SU-DHL-6 (cell line): ENCODE data around the gene KDM1B.

ENCODE experiments used
- H2AFZ ChIP-seq: fragments of 200-600 bp; sonication (generic); 2 replicates; pipeline ENCODE4 v1.6.1; 2014; ENCODE audit warnings: low read depth, mild to moderate bottlenecking, moderate library complexity, mixed read lengths, antibody characterized with exemption, low read length; ENCODE audit not compliant: severe bottlenecking
- H3F3A ChIP-seq: fragments of 200-600 bp; shearing (Covaris generic); 2 replicates; pipeline ENCODE4 v1.6.0; 2016; ENCODE audit warnings: antibody characterized with exemption, mild to moderate bottlenecking; ENCODE audit not compliant: insufficient read depth
- H3K27ac ChIP-seq: fragments of 200-600 bp; sonication (generic); 2 replicates; pipeline ENCODE4 v1.5.1; 2016; ENCODE audit warnings: low read depth, mild to moderate bottlenecking, low read length, moderate library complexity, mixed read lengths
- H3K27me3 ChIP-seq: fragments of 200-600 bp; sonication (generic), shearing (Covaris generic); 2 replicates; pipeline ENCODE4 v1.6.0; 2014; ENCODE audit warnings: mild to moderate bottlenecking, low read length
- H3K36me3 ChIP-seq: fragments of 200-600 bp; sonication (generic); 2 replicates; pipeline ENCODE4 v1.6.1; 2014; ENCODE audit warnings: mild to moderate bottlenecking, low read length, mixed read lengths
- H3K4me2 ChIP-seq: fragments of 300-600, 200-600 bp; shearing (Covaris generic), sonication (generic); 2 replicates; pipeline ENCODE4 v1.6.0; 2014; ENCODE audit warnings: low read length, low read depth, mild to moderate bottlenecking; ENCODE audit not compliant: poor library complexity, severe bottlenecking
- H3K4me3 ChIP-seq: fragments of 200-600 bp; sonication (generic); 2 replicates; pipeline ENCODE4 v1.5.1; 2014; ENCODE audit warnings: antibody characterized with exemption, low read length, mild to moderate bottlenecking, mixed read lengths; ENCODE audit not compliant: insufficient read depth, poor library complexity, severe bottlenecking
- H3K79me2 ChIP-seq: fragments of 200-600 bp; sonication (generic); 2 replicates; pipeline ENCODE4 v1.6.1; 2014; ENCODE audit warnings: mild to moderate bottlenecking, low read length, moderate library complexity; ENCODE audit not compliant: insufficient read depth
- H3K9ac ChIP-seq: fragments of 200-600 bp; sonication (generic); 2 replicates; pipeline ENCODE4 v1.7.0; 2014; ENCODE audit warnings: mild to moderate bottlenecking, low read length
- H3K9me2 ChIP-seq: fragments of 200-600 bp; sonication (generic); replicated peaks from 2 replicates; pipeline ENCODE4 v1.6.1; 2014; ENCODE audit warnings: low read length; ENCODE audit not compliant: insufficient read depth
- H3K9me3 ChIP-seq: fragments of 200-600 bp; sonication (generic); 2 replicates; pipeline ENCODE4 v1.6.1; 2014; ENCODE audit warnings: low read length, mixed read lengths; ENCODE audit not compliant: insufficient read depth
- H4K20me1 ChIP-seq: fragments of 200-600 bp; sonication (generic); 2 replicates; pipeline ENCODE4 v1.6.1; 2014; ENCODE audit warnings: low read depth, mild to moderate bottlenecking, antibody characterized with exemption, low read length, moderate library complexity, mixed read lengths
- CTCF ChIP-seq: fragments of 200-600 bp; sonication (generic); IDR thresholded peaks from one replicate; pipeline ENCODE4 v1.5.1; 2017; ENCODE audit warnings: antibody characterized with exemption, mild to moderate bottlenecking, low read length, moderate library complexity; ENCODE audit not compliant: insufficient read depth, poor library complexity, severe bottlenecking
- EZH2phosphoT487 ChIP-seq: fragments of 200-600 bp; sonication (generic), shearing (Covaris generic); conservative IDR thresholded peaks from 2 replicates; pipeline ENCODE4 v1.6.1; 2018; ENCODE audit warnings: mild to moderate bottlenecking, antibody characterized with exemption, low read length, moderate library complexity, mixed read lengths

The KDM1B gene

GRCh38 chr6:18179770-18180356 is 24.6 kb downstream of the KDM1B start:
- TF ChIP-seq EZH2phosphoT487 (no peak), CTCF (no peak)
- H3F3A ChIP-seq = no peaks in the 10 kb centered on the region

GRCh38 chr6:18182568-18182967 is 27.3 kb downstream of the KDM1B start:
- Histone ChIP-seq H3K4me3 (no peak overlapping the region), H4K20me1 (no peaks in the 10 kb centered on the region), H3F3A (no peaks in the 10 kb centered on the region), H3K4me2 (no peak overlapping the region), H3K79me2 (peaks cover 4% of the 10 kb centered on the region), H3K36me3 (peaks cover 9% of the 10 kb centered on the region), H3K9me2 (no peaks in the 10 kb centered on the region), H3K27me3 (no peaks in the 10 kb centered on the region), H2AFZ (no peak overlapping the region), H3K9me3 (no peaks in the 10 kb centered on the region), H3K9ac (no peak overlapping the region), H3K27ac (no peak overlapping the region)
- no peak for TF ChIP-seq CTCF
- no peak for TF ChIP-seq EZH2phosphoT487

More at GRCh38 chr6:18179770-18180356, 24.6 kb downstream of the KDM1B start:
- no peak overlapping the region for H3K4me2 ChIP-seq
- peaks cover 11% of the 10 kb centered on the region for H3K36me3 ChIP-seq
- no peak overlapping the region for H2AFZ ChIP-seq
- no peak overlapping the region for H3K9ac ChIP-seq
- no peaks in the 10 kb centered on the region for H3K9me2 ChIP-seq
- H3K9me3 ChIP-seq = no peaks in the 10 kb centered on the region
- no peak overlapping the region for H3K27ac ChIP-seq
- no peaks in the 10 kb centered on the region for H3K27me3 ChIP-seq
- peaks cover 6% of the 10 kb centered on the region for H3K79me2 ChIP-seq
- H4K20me1 ChIP-seq = no peaks in the 10 kb centered on the region
- no peak overlapping the region for H3K4me3 ChIP-seq

GRCh38 chr6:18183766-18184165 is 28.5 kb downstream of the KDM1B start:
- Histone ChIP-seq H3K36me3 (peaks cover 9% of the 10 kb centered on the region), H3K9me3 (no peaks in the 10 kb centered on the region), H3K9ac (no peak overlapping the region), H3K4me2 (no peak overlapping the region), H3K9me2 (no peaks in the 10 kb centered on the region), H2AFZ (no peak overlapping the region), H3K27me3 (no peaks in the 10 kb centered on the region), H4K20me1 (no peaks in the 10 kb centered on the region), H3F3A (no peaks in the 10 kb centered on the region), H3K4me3 (no peak overlapping the region), H3K79me2 (no peaks in the 10 kb centered on the region; the same call in 1 of the 2 replicates), H3K27ac (no peak overlapping the region)
- TF ChIP-seq CTCF = no peak
- TF ChIP-seq EZH2phosphoT487 = no peak
